Measurements from ENCODE around the gene WFDC1. TPM values are rescaled to one million over a fixed set of nuclear protein-coding genes. Genes with fewer than 3 reads are reported as not detected.

Gene WFDC1
- total RNA-seq, 1 donor from 2014 or later, result 0.34 TPM

Other genes with a start within 250 kb of the WFDC1 start
- gene MBTPS1, start 177.9 kb upstream of the WFDC1 start, total RNA-seq, result 85.9 and 88.2 TPM in 2 replicates
- 26.5 and 29.2 TPM in 2 replicates for gene HSDL1, start 149.7 kb upstream of the WFDC1 start, total RNA-seq
- 0.30 and 0.38 TPM in 2 replicates for gene DNAAF1, start 149.6 kb upstream of the WFDC1 start, total RNA-seq
- gene TAF1C, start 107.8 kb upstream of the WFDC1 start, total RNA-seq, result 30.4 and 34.1 TPM in 2 replicates
- gene ADAD2, start 103.7 kb upstream of the WFDC1 start, total RNA-seq, result not detected in 2 replicates
- gene KCNG4, start 54.9 kb upstream of the WFDC1 start, total RNA-seq, result not detected in 2 replicates
- 0.29 and 0.41 TPM in 2 replicates for gene ATP2C2, start 73.7 kb downstream of the WFDC1 start, total RNA-seq
- 36.1 and 41.3 TPM in 2 replicates for gene MEAK7, start 209.8 kb downstream of the WFDC1 start, total RNA-seq

Measured in astrocyte (in vitro differentiated cells and primary cell).